ENCODE data around the gene CHCHD3.

Gene CHCHD3

GRCh38 chr7:133081599-133082389, at the start of gene CHCHD3:
Gene CHCHD3, minus strand, starts transcription at chr7:133082090. Its CDS starts 153 bp downstream, at chr7:133081937.
- H3K27me3 ChIP-seq (ENCODE audit: control insufficient read depth, insufficient read depth, low read length), result no peaks in the 10 kb centered on the region
- H3K9ac ChIP-seq (ENCODE audit: low read length), result peak within 1 kb of the TSS; percentile 86
- H3K4me1 ChIP-seq (ENCODE audit: control insufficient read depth, low read depth, low read length), result peaks cover 30% of the 10 kb centered on the region
- no peaks in the 10 kb centered on the region for H3K9me3 ChIP-seq (ENCODE audit: control insufficient read depth, low read depth, low read length)
- peak within 1 kb of the TSS; percentile 60 for H3K27ac ChIP-seq (ENCODE audit: low read length)
- H3K4me3 ChIP-seq (ENCODE audit: low read length), result peak within 1 kb of the TSS; percentile 90
- no peaks in the 10 kb centered on the region for H3K36me3 ChIP-seq (ENCODE audit: control insufficient read depth, low read depth, low read length)

- no peaks in the 10 kb centered on the region for H3K27me3 ChIP-seq (ENCODE audit: control insufficient read depth, insufficient read depth, low read length)
- no peaks in the 10 kb centered on the region for H3K36me3 ChIP-seq (ENCODE audit: control insufficient read depth, low read depth, low read length)
- no peak overlapping the region for H3K9ac ChIP-seq (ENCODE audit: low read length)
Measured at GRCh38 chr7:133130166-133130565, 48.3 kb upstream of the CHCHD3 start.

GRCh38 chr7:133126422-133126821, 44.5 kb upstream of the CHCHD3 start:
- H3K9me3 ChIP-seq (ENCODE audit: control insufficient read depth, low read depth, low read length), result no peaks in the 10 kb centered on the region
- H3K36me3 ChIP-seq (ENCODE audit: control insufficient read depth, low read depth, low read length), result no peaks in the 10 kb centered on the region
- no peak overlapping the region for H3K9ac ChIP-seq (ENCODE audit: low read length)
- H3K27ac ChIP-seq (ENCODE audit: low read length), result no peak overlapping the region
- H3K4me3 ChIP-seq (ENCODE audit: low read length), result no peak overlapping the region
- H3K4me1 ChIP-seq (ENCODE audit: control insufficient read depth, low read depth, low read length), result peaks cover 3% of the 10 kb centered on the region
- no peaks in the 10 kb centered on the region for H3K27me3 ChIP-seq (ENCODE audit: control insufficient read depth, insufficient read depth, low read length)

More at GRCh38 chr7:133130166-133130565, 48.3 kb upstream of the CHCHD3 start:
- Histone ChIP-seq H3K4me1 (ENCODE audit: control insufficient read depth, low read depth, low read length) (peaks cover under 1% of the 10 kb centered on the region), H3K9me3 (ENCODE audit: control insufficient read depth, low read depth, low read length) (no peaks in the 10 kb centered on the region), H3K27ac (ENCODE audit: low read length) (no peak overlapping the region), H3K4me3 (ENCODE audit: low read length) (no peak overlapping the region)

- H3K27ac ChIP-seq (ENCODE audit: low read length), result no peak overlapping the region
- no peaks in the 10 kb centered on the region for H3K36me3 ChIP-seq (ENCODE audit: control insufficient read depth, low read depth, low read length)
- H3K4me3 ChIP-seq (ENCODE audit: low read length), result no peak overlapping the region
- H3K4me1 ChIP-seq (ENCODE audit: control insufficient read depth, low read depth, low read length), result peaks cover 3% of the 10 kb centered on the region
- no peak overlapping the region for H3K9ac ChIP-seq (ENCODE audit: low read length)
- no peaks in the 10 kb centered on the region for H3K27me3 ChIP-seq (ENCODE audit: control insufficient read depth, insufficient read depth, low read length)
- H3K9me3 ChIP-seq (ENCODE audit: control insufficient read depth, low read depth, low read length), result no peaks in the 10 kb centered on the region
Measured at GRCh38 chr7:133124974-133125373, 43.1 kb upstream of the CHCHD3 start.

- H3K9me3 ChIP-seq (ENCODE audit: control insufficient read depth, low read depth, low read length), result no peaks in the 10 kb centered on the region
- H3K4me1 ChIP-seq (ENCODE audit: control insufficient read depth, low read depth, low read length), result peaks cover 3% of the 10 kb centered on the region
- no peak overlapping the region for H3K27ac ChIP-seq (ENCODE audit: low read length)
- no peaks in the 10 kb centered on the region for H3K36me3 ChIP-seq (ENCODE audit: control insufficient read depth, low read depth, low read length)
- no peak overlapping the region for H3K4me3 ChIP-seq (ENCODE audit: low read length)
- H3K9ac ChIP-seq (ENCODE audit: low read length), result no peak overlapping the region
- H3K27me3 ChIP-seq (ENCODE audit: control insufficient read depth, insufficient read depth, low read length), result no peaks in the 10 kb centered on the region
Measured at GRCh38 chr7:133121175-133121844, 39.4 kb upstream of the CHCHD3 start.

GRCh38 chr7:133119067-133119466, 37.2 kb upstream of the CHCHD3 start:
- no peak overlapping the region for H3K4me3 ChIP-seq (ENCODE audit: low read length)
- no peaks in the 10 kb centered on the region for H3K36me3 ChIP-seq (ENCODE audit: control insufficient read depth, low read depth, low read length)
- no peak overlapping the region for H3K27ac ChIP-seq (ENCODE audit: low read length)
- peaks cover 6% of the 10 kb centered on the region for H3K4me1 ChIP-seq (ENCODE audit: control insufficient read depth, low read depth, low read length)
- H3K27me3 ChIP-seq (ENCODE audit: control insufficient read depth, insufficient read depth, low read length), result no peaks in the 10 kb centered on the region
- H3K9ac ChIP-seq (ENCODE audit: low read length), result no peak overlapping the region
- H3K9me3 ChIP-seq (ENCODE audit: control insufficient read depth, low read depth, low read length), result no peaks in the 10 kb centered on the region

- Histone ChIP-seq H3K9ac (ENCODE audit: low read length) (no peak overlapping the region), H3K4me3 (ENCODE audit: low read length) (no peak overlapping the region), H3K36me3 (ENCODE audit: control insufficient read depth, low read depth, low read length) (no peaks in the 10 kb centered on the region), H3K27me3 (ENCODE audit: control insufficient read depth, insufficient read depth, low read length) (no peaks in the 10 kb centered on the region), H3K27ac (ENCODE audit: low read length) (no peak overlapping the region), H3K9me3 (ENCODE audit: control insufficient read depth, low read depth, low read length) (no peaks in the 10 kb centered on the region), H3K4me1 (ENCODE audit: control insufficient read depth, low read depth, low read length) (peaks cover 7% of the 10 kb centered on the region)
Measured at GRCh38 chr7:133118261-133118660, 36.4 kb upstream of the CHCHD3 start.

- Histone ChIP-seq H3K36me3 (ENCODE audit: control insufficient read depth, low read depth, low read length) (no peaks in the 10 kb centered on the region), H3K4me1 (ENCODE audit: control insufficient read depth, low read depth, low read length) (peaks cover 7% of the 10 kb centered on the region), H3K9ac (ENCODE audit: low read length) (no peak overlapping the region), H3K27ac (ENCODE audit: low read length) (no peak overlapping the region), H3K9me3 (ENCODE audit: control insufficient read depth, low read depth, low read length) (no peaks in the 10 kb centered on the region), H3K4me3 (ENCODE audit: low read length) (no peak overlapping the region), H3K27me3 (ENCODE audit: control insufficient read depth, insufficient read depth, low read length) (no peaks in the 10 kb centered on the region)
Measured at GRCh38 chr7:133117452-133117851, 35.6 kb upstream of the CHCHD3 start.

GRCh38 chr7:133115596-133115995, 33.7 kb upstream of the CHCHD3 start:
- H3K9ac ChIP-seq (ENCODE audit: low read length), result no peak overlapping the region
- H3K27ac ChIP-seq (ENCODE audit: low read length), result no peak overlapping the region
- H3K4me1 ChIP-seq (ENCODE audit: control insufficient read depth, low read depth, low read length), result peaks cover 7% of the 10 kb centered on the region
- H3K9me3 ChIP-seq (ENCODE audit: control insufficient read depth, low read depth, low read length), result peaks cover under 1% of the 10 kb centered on the region
- no peaks in the 10 kb centered on the region for H3K36me3 ChIP-seq (ENCODE audit: control insufficient read depth, low read depth, low read length)
- no peaks in the 10 kb centered on the region for H3K27me3 ChIP-seq (ENCODE audit: control insufficient read depth, insufficient read depth, low read length)
- no peak overlapping the region for H3K4me3 ChIP-seq (ENCODE audit: low read length)

GRCh38 chr7:133114519-133114918, 32.6 kb upstream of the CHCHD3 start:
- Histone ChIP-seq H3K27ac (ENCODE audit: low read length) (no peak overlapping the region), H3K4me3 (ENCODE audit: low read length) (no peak overlapping the region), H3K36me3 (ENCODE audit: control insufficient read depth, low read depth, low read length) (no peaks in the 10 kb centered on the region), H3K9me3 (ENCODE audit: control insufficient read depth, low read depth, low read length) (peaks cover 11% of the 10 kb centered on the region), H3K9ac (ENCODE audit: low read length) (no peak overlapping the region), H3K27me3 (ENCODE audit: control insufficient read depth, insufficient read depth, low read length) (no peaks in the 10 kb centered on the region), H3K4me1 (ENCODE audit: control insufficient read depth, low read depth, low read length) (peaks cover 7% of the 10 kb centered on the region)

GRCh38 chr7:133112976-133113375, 31.1 kb upstream of the CHCHD3 start:
- H3K9me3 ChIP-seq (ENCODE audit: control insufficient read depth, low read depth, low read length), result peaks cover 12% of the 10 kb centered on the region
- H3K4me1 ChIP-seq (ENCODE audit: control insufficient read depth, low read depth, low read length), result peaks cover 7% of the 10 kb centered on the region
- no peaks in the 10 kb centered on the region for H3K36me3 ChIP-seq (ENCODE audit: control insufficient read depth, low read depth, low read length)
- H3K27ac ChIP-seq (ENCODE audit: low read length), result no peak overlapping the region
- H3K27me3 ChIP-seq (ENCODE audit: control insufficient read depth, insufficient read depth, low read length), result no peaks in the 10 kb centered on the region
- no peak overlapping the region for H3K4me3 ChIP-seq (ENCODE audit: low read length)
- H3K9ac ChIP-seq (ENCODE audit: low read length), result no peak overlapping the region

- H3K27me3 ChIP-seq (ENCODE audit: control insufficient read depth, insufficient read depth, low read length), result no peaks in the 10 kb centered on the region
- H3K9ac ChIP-seq (ENCODE audit: low read length), result no peak overlapping the region
- H3K4me3 ChIP-seq (ENCODE audit: low read length), result no peak overlapping the region
- H3K36me3 ChIP-seq (ENCODE audit: control insufficient read depth, low read depth, low read length), result no peaks in the 10 kb centered on the region
- no peak overlapping the region for H3K27ac ChIP-seq (ENCODE audit: low read length)
- peaks cover 12% of the 10 kb centered on the region for H3K9me3 ChIP-seq (ENCODE audit: control insufficient read depth, low read depth, low read length)
- H3K4me1 ChIP-seq (ENCODE audit: control insufficient read depth, low read depth, low read length), result peaks cover 7% of the 10 kb centered on the region
Measured at GRCh38 chr7:133112335-133112734, 30.4 kb upstream of the CHCHD3 start.

All from iPS-18a (cell line).